Trophoblast cell (in vitro differentiated cells and primary cell): ENCODE data around the gene SAMD11.
"Not testable (repeated sequence)": the region's sequence is repeated elsewhere in the genome, so short reads cannot be mapped to it uniquely, and the experiment has no call there.

Experiments used
- DNase-seq, 2 donors: peaks; one replicate each; pipeline ENCODE4 v3.0.0-alpha.2; 2016
- H2AFZ ChIP-seq: 2 replicates; pipeline ENCODE4 v1.6.1; 2013; ENCODE audit warnings: low read length, moderate library complexity, mild to moderate bottlenecking; ENCODE audit not compliant: insufficient read depth, poor library complexity
- H2AK5ac ChIP-seq: 2 replicates; pipeline ENCODE4 v1.6.1; 2013; ENCODE audit warnings: mild to moderate bottlenecking, low read length
- H2BK120ac ChIP-seq: 2 replicates; pipeline ENCODE4 v1.6.1; 2013; ENCODE audit warnings: low read length, mild to moderate bottlenecking, moderate library complexity; ENCODE audit not compliant: insufficient read depth, poor library complexity
- H2BK12ac ChIP-seq: 2 replicates; pipeline ENCODE4 v1.6.1; 2013; ENCODE audit warnings: mild to moderate bottlenecking, low read length, moderate library complexity
- H2BK5ac ChIP-seq: 2 replicates; pipeline ENCODE4 v1.6.1; 2013; ENCODE audit warnings: low read length, low read depth, moderate library complexity, mild to moderate bottlenecking; ENCODE audit not compliant: poor library complexity
- H3K14ac ChIP-seq: 2 replicates; pipeline ENCODE4 v1.6.1; 2013; ENCODE audit warnings: mild to moderate bottlenecking, low read length
- H3K18ac ChIP-seq: 2 replicates; pipeline ENCODE4 v1.6.1; 2013; ENCODE audit warnings: mild to moderate bottlenecking, low read length
- H3K23ac ChIP-seq: 2 replicates; pipeline ENCODE4 v1.6.1; 2013; ENCODE audit warnings: low read length
- H3K27ac ChIP-seq: 2 replicates; pipeline ENCODE4 v1.5.1; 2013; ENCODE audit warnings: low read depth, mild to moderate bottlenecking, inconsistent platforms, low read length, moderate library complexity
- H3K27me3 ChIP-seq: 2 replicates; pipeline ENCODE4 v1.6.1; 2013; ENCODE audit warnings: inconsistent platforms, mild to moderate bottlenecking, low read length, moderate library complexity; ENCODE audit not compliant: insufficient read depth
- H3K36me3 ChIP-seq, 2 experiments: 1 replicate in 1 of 2; 2 replicates in 1 of 2; pipeline ENCODE4 v1.6.1; 2013; ENCODE audit warnings: low read length in 2 of 2, mild to moderate bottlenecking in 2 of 2, moderate library complexity in 1 of 2; ENCODE audit not compliant: insufficient read depth in 2 of 2, control insufficient read depth in 1 of 2
- H3K4ac ChIP-seq: 2 replicates; pipeline ENCODE4 v1.6.1; 2013; ENCODE audit warnings: low read depth, mild to moderate bottlenecking, low read length, moderate library complexity
- H3K4me1 ChIP-seq, 2 experiments: 1 replicate in 1 of 2; 2 replicates in 1 of 2; pipeline ENCODE4 v1.6.1; 2013; ENCODE audit warnings: low read length in 2 of 2, mild to moderate bottlenecking in 2 of 2, moderate library complexity in 1 of 2; ENCODE audit not compliant: insufficient read depth in 2 of 2, control insufficient read depth in 1 of 2
- H3K4me2 ChIP-seq: 2 replicates; pipeline ENCODE4 v1.6.1; 2013; ENCODE audit warnings: inconsistent platforms, mild to moderate bottlenecking, low read length, moderate library complexity
- H3K4me3 ChIP-seq: 2 replicates; pipeline ENCODE4 v1.5.1; 2013; ENCODE audit warnings: mild to moderate bottlenecking, low read depth, low read length, inconsistent platforms
- H3K79me1 ChIP-seq: one replicate; pipeline ENCODE4 v1.6.1; 2013; ENCODE audit warnings: low read length
- H3K79me2 ChIP-seq: 2 replicates; pipeline ENCODE4 v1.6.1; 2013; ENCODE audit warnings: low read length, mild to moderate bottlenecking; ENCODE audit not compliant: control insufficient read depth, insufficient read depth, poor library complexity
- H3K9ac ChIP-seq: 2 replicates; pipeline ENCODE4 v1.6.1; 2013; ENCODE audit warnings: mild to moderate bottlenecking, low read length
- H3K9me3 ChIP-seq: 2 replicates; pipeline ENCODE4 v1.6.1; 2013; ENCODE audit warnings: low read depth, mild to moderate bottlenecking, control low read depth, inconsistent platforms, low read length; ENCODE audit not compliant: insufficient read depth
- H4K12ac ChIP-seq: 2 replicates; pipeline ENCODE4 v1.6.1; 2013; ENCODE audit warnings: low read depth, mild to moderate bottlenecking, low read length, moderate library complexity
- H4K8ac ChIP-seq: 2 replicates; pipeline ENCODE4 v1.6.1; 2013; ENCODE audit warnings: low read depth, mild to moderate bottlenecking, low read length, moderate library complexity
- H4K91ac ChIP-seq: one replicate; pipeline ENCODE4 v1.6.1; 2013; ENCODE audit warnings: low read depth, mild to moderate bottlenecking, low read length, moderate library complexity
- WGBS: extraction: QIAGEN DNeasy Blood & Tissue Kit; methylation state at CpG from one replicate; pipeline ENCODE4 v1.1.7; 2013; ENCODE audit warnings: missing lambda C conversion rate; ENCODE audit not compliant: insufficient read length, insufficient coverage; ENCODE audit errors: extremely low coverage; 5-methylcytosine and 5-hydroxymethylcytosine counted together

Gene SAMD11

GRCh38 chr1:991275-991674 is 67.6 kb downstream of the SAMD11 start:
- H3K4me1 ChIP-seq, H3K27me3 ChIP-seq, H3K4me2 ChIP-seq, H4K8ac ChIP-seq, H3K4ac ChIP-seq, H3K79me2 ChIP-seq, H2BK5ac ChIP-seq, H3K36me3 ChIP-seq, H4K12ac ChIP-seq, H3K23ac ChIP-seq, H3K79me1 ChIP-seq, H2AFZ ChIP-seq, H3K14ac ChIP-seq, H3K4me3 ChIP-seq, H3K18ac ChIP-seq, H4K91ac ChIP-seq, H2BK120ac ChIP-seq, DNase-seq, H3K27ac ChIP-seq, H2AK5ac ChIP-seq, H2BK12ac ChIP-seq: not testable (repeated sequence)
- no CpG with 5 or more reads among the region's 6 CpGs for WGBS
- Histone ChIP-seq H3K9me3 (peaks cover 11% of the 10 kb centered on the region), H3K9ac (peak overlapping the region; percentile 18)

GRCh38 chr1:991895-992294 is 68.2 kb downstream of the SAMD11 start:
- H3K4me1 ChIP-seq, result peaks cover 0 to 2% of the 10 kb centered on the region in 2 experiments
- H3K9ac ChIP-seq, result no peak overlapping the region
- H3K27ac ChIP-seq, result no peak overlapping the region
- no peaks in the 10 kb centered on the region for H3K36me3 ChIP-seq
- peaks cover 6% of the 10 kb centered on the region for H3K27me3 ChIP-seq
- no peaks in the 10 kb centered on the region for H3K79me2 ChIP-seq
- peaks cover 1% of the 10 kb centered on the region for H3K79me1 ChIP-seq
- H4K91ac ChIP-seq, result no peak overlapping the region
- no peak overlapping the region for H2BK120ac ChIP-seq
- no peak overlapping the region for H3K14ac ChIP-seq
- H2AK5ac ChIP-seq, result no peak overlapping the region
- peaks cover 11% of the 10 kb centered on the region for H3K9me3 ChIP-seq
- no peak overlapping the region for H3K4me2 ChIP-seq
- H3K23ac ChIP-seq, result no peak overlapping the region
- H3K4ac ChIP-seq, result no peak overlapping the region
- WGBS, result no CpG with 5 or more reads among the region's 10 CpGs
- H4K8ac ChIP-seq, result no peak overlapping the region
- H3K18ac ChIP-seq, result no peak overlapping the region
- no peak overlapping the region for H2BK12ac ChIP-seq
- H4K12ac ChIP-seq, result no peak overlapping the region
- H3K4me3 ChIP-seq, result no peak overlapping the region
- no peak overlapping the region for H2BK5ac ChIP-seq
- no peak for DNase-seq
- no peak overlapping the region for H2AFZ ChIP-seq

GRCh38 chr1:992362-992761 is 68.6 kb downstream of the SAMD11 start:
- no peak for DNase-seq
- peaks cover 13% of the 10 kb centered on the region for H3K9me3 ChIP-seq
- peaks cover 0 to 2% of the 10 kb centered on the region in 2 experiments for H3K4me1 ChIP-seq
- no peak overlapping the region for H2BK12ac ChIP-seq
- no peak overlapping the region for H2BK5ac ChIP-seq
- H3K4ac ChIP-seq, result no peak overlapping the region
- H3K14ac ChIP-seq, result no peak overlapping the region
- H3K79me1 ChIP-seq, result peaks cover 1% of the 10 kb centered on the region
- no peak overlapping the region for H4K8ac ChIP-seq
- no peak overlapping the region for H3K18ac ChIP-seq
- H3K4me2 ChIP-seq, result no peak overlapping the region
- no peak overlapping the region for H3K9ac ChIP-seq
- H3K79me2 ChIP-seq, result no peaks in the 10 kb centered on the region
- no peak overlapping the region for H2AFZ ChIP-seq
- H2BK120ac ChIP-seq, result no peak overlapping the region
- peaks cover 7% of the 10 kb centered on the region for H3K27me3 ChIP-seq
- no peak overlapping the region for H2AK5ac ChIP-seq
- no peak overlapping the region for H4K91ac ChIP-seq
- H3K27ac ChIP-seq, result no peak overlapping the region
- WGBS, result no CpG with 5 or more reads among the region's 7 CpGs
- H3K4me3 ChIP-seq, result no peak overlapping the region
- H3K23ac ChIP-seq, result no peak overlapping the region
- H3K36me3 ChIP-seq, result no peaks in the 10 kb centered on the region
- H4K12ac ChIP-seq, result no peak overlapping the region

- Histone ChIP-seq H3K4me3 (no peak overlapping the region), H3K23ac (no peak overlapping the region), H4K12ac (no peak overlapping the region), H3K9me3 (peaks cover 13% of the 10 kb centered on the region), H3K36me3 (peaks cover 0 to 2% of the 10 kb centered on the region in 2 experiments), H4K8ac (no peak overlapping the region), H2BK12ac (no peak overlapping the region), H2AK5ac (no peak overlapping the region), H3K27ac (no peak overlapping the region), H3K79me2 (no peaks in the 10 kb centered on the region), H3K9ac (no peak overlapping the region), H3K4me1 (peaks cover under 1 to 9% of the 10 kb centered on the region in 2 experiments), H3K18ac (no peak overlapping the region), H3K79me1 (peaks cover 1% of the 10 kb centered on the region), H2AFZ (no peak overlapping the region), H2BK5ac (no peak overlapping the region), H3K4me2 (no peak overlapping the region), H3K14ac (no peak overlapping the region), H4K91ac (no peak overlapping the region), H3K4ac (no peak overlapping the region), H3K27me3 (peaks cover 19% of the 10 kb centered on the region), H2BK120ac (no peak overlapping the region)
- WGBS, result no CpG with 5 or more reads among the region's 15 CpGs
- DNase-seq, result no peak
These were observed 69.8 kb downstream of the SAMD11 start for GRCh38 chr1:993379-993995.
